22Rv1 (cell line): ENCODE data around the gene CACNG4.

Experiments used
- ZFX ChIP-seq: fragments of 450-650 bp; IDR thresholded peaks from 2 replicates; pipeline ENCODE4 v1.6.1; 2017; ENCODE audit warnings: antibody characterized with exemption, borderline replicate concordance
- TF ChIP-seq, protein P1 (sequence below): fragments of 450-650 bp; IDR thresholded peaks from 2 replicates; pipeline ENCODE4 v1.5.1; 2017; ENCODE audit warnings: mild to moderate bottlenecking

DNA sequence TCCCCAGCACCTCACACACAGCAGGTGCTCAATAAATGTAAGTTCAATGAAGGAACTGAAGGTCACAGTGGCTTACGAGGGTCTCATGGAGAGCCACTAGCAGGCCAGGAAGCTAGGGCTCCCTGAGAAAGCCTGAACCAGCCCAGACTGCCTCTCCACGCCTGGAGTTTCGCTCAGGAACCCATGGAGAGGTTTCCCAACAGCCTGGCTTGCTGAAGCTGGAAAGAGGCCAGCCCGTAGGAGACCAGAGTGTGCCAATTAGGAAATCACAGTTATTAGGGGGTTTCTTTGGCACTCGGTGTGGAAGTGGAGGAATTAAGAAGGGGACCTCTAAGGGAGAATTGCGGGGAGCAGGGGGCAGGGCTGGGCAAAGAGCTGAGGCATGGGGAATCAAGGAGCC lies 43.6 kb downstream of the CACNG4 start:
- TF ChIP-seq, protein P1, sequence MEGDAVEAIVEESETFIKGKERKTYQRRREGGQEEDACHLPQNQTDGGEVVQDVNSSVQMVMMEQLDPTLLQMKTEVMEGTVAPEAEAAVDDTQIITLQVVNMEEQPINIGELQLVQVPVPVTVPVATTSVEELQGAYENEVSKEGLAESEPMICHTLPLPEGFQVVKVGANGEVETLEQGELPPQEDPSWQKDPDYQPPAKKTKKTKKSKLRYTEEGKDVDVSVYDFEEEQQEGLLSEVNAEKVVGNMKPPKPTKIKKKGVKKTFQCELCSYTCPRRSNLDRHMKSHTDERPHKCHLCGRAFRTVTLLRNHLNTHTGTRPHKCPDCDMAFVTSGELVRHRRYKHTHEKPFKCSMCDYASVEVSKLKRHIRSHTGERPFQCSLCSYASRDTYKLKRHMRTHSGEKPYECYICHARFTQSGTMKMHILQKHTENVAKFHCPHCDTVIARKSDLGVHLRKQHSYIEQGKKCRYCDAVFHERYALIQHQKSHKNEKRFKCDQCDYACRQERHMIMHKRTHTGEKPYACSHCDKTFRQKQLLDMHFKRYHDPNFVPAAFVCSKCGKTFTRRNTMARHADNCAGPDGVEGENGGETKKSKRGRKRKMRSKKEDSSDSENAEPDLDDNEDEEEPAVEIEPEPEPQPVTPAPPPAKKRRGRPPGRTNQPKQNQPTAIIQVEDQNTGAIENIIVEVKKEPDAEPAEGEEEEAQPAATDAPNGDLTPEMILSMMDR = no peak
- no peak for TF ChIP-seq ZFX
